Mesothelial cell of epicardium (in vitro differentiated cells): ENCODE results near the gene EDIL3. TPM values are rescaled to one million over a fixed set of nuclear protein-coding genes. Genes with fewer than 3 reads are reported as not detected.
"Not testable (repeated sequence)": the region's sequence is repeated elsewhere in the genome, so short reads cannot be mapped to it uniquely, and the experiment has no call there.

Experiments
- DNase-seq, 2 experiments: peaks; one replicate each; pipeline ENCODE4 v3.0.0; 2021; ENCODE audit warnings: low spot score in 2 of 2; ENCODE audit not compliant: unreplicated experiment in 2 of 2
- H3K27ac Mint-ChIP-seq: 2 replicates; pipeline ENCODE4 v1.8.0; 2021; ENCODE audit warnings: mixed read lengths
- H3K27me3 Mint-ChIP-seq: 2 replicates; pipeline ENCODE4 v1.8.0; 2021; ENCODE audit warnings: low read depth, mixed read lengths
- H3K36me3 Mint-ChIP-seq: 2 replicates; pipeline ENCODE4 v1.8.0; 2021; ENCODE audit warnings: mixed read lengths
- H3K4me1 Mint-ChIP-seq: 2 replicates; pipeline ENCODE4 v1.8.0; 2021; ENCODE audit warnings: mixed read lengths
- H3K4me3 Mint-ChIP-seq: 2 replicates; pipeline ENCODE4 v1.8.0; 2021; ENCODE audit warnings: mild to moderate bottlenecking, moderate library complexity, mixed read lengths
- H3K9me3 Mint-ChIP-seq: 2 replicates; pipeline ENCODE4 v1.8.0; 2021; ENCODE audit warnings: mixed read lengths
- CTCF ChIP-seq: fragments of 200-600 bp; sonication (generic); IDR thresholded peaks from one replicate; pipeline ENCODE4 v1.5.0; 2021; ENCODE audit warnings: antibody characterized with exemption; ENCODE audit not compliant: unreplicated experiment
- total RNA-seq: library from RNA; stranded (reverse); gene quantifications from 3 replicates; pipeline ENCODE4 v1.2.1, GENCODE V29; 2021

Gene EDIL3
- total RNA-seq, 1 donor from 2014 or later, result 51.3 TPM

- no peaks in the 10 kb centered on the region for H3K36me3 Mint-ChIP-seq
- H3K27me3 Mint-ChIP-seq, result no peaks in the 10 kb centered on the region
- H3K4me1 Mint-ChIP-seq, result peaks cover 21% of the 10 kb centered on the region
- H3K27ac Mint-ChIP-seq, result no peak overlapping the region
- DNase-seq, result no peak
- H3K4me3 Mint-ChIP-seq, result no peak overlapping the region
- TF ChIP-seq CTCF, result no peak
- H3K9me3 Mint-ChIP-seq, result peaks cover 9% of the 10 kb centered on the region
These were observed 78.1 kb downstream of the EDIL3 start for GRCh38 chr5:84306601-84307000.

- Mint-ChIP-seq H3K27me3 (no peaks in the 10 kb centered on the region), H3K4me3 (no peak overlapping the region), H3K9me3 (peaks cover 10% of the 10 kb centered on the region), H3K4me1 (peaks cover 23% of the 10 kb centered on the region), H3K27ac (peak overlapping the region; percentile 36), H3K36me3 (peaks cover under 1% of the 10 kb centered on the region)
- DNase-seq, result no peak
- TF ChIP-seq CTCF, result no peak
These were observed 80.1 kb downstream of the EDIL3 start for GRCh38 chr5:84304599-84304998.

GRCh38 chr5:84303315-84303714 lies 81.4 kb downstream of the EDIL3 start:
- no peak for TF ChIP-seq CTCF
- H3K27ac Mint-ChIP-seq, result no peak overlapping the region
- DNase-seq, result no peak
- no peaks in the 10 kb centered on the region for H3K27me3 Mint-ChIP-seq
- H3K4me1 Mint-ChIP-seq, result peaks cover 23% of the 10 kb centered on the region
- H3K9me3 Mint-ChIP-seq, result peaks cover 18% of the 10 kb centered on the region
- H3K36me3 Mint-ChIP-seq, result peaks cover 3% of the 10 kb centered on the region
- no peak overlapping the region for H3K4me3 Mint-ChIP-seq

DNA sequence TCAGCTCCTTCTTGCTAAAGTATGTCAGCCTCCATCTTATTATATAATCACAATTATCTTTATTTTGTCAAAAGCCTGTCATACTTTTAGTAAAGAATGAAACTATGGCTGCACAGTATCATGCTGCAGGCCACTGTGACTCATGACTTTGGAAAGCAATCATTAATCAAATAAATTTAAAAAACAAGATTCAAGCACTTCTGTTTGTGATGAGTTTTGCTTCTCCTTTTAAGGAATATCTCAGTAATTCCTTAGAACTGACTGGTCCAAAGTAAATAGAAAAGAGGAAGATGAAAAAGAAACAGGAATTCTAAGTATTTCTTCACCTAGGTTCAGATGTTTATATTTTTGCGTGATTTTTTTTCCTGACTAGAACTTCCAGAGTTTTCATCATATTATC lies 83.1 kb downstream of the EDIL3 start:
- Mint-ChIP-seq H3K4me1 (peaks cover 16% of the 10 kb centered on the region), H3K4me3 (no peak overlapping the region), H3K27ac (peak overlapping the region; percentile 62), H3K27me3 (no peaks in the 10 kb centered on the region), H3K9me3 (peaks cover 29% of the 10 kb centered on the region), H3K36me3 (peaks cover 15% of the 10 kb centered on the region)
- no peak for TF ChIP-seq CTCF
- DNase-seq, result no peak

- Mint-ChIP-seq H3K27me3 (no peaks in the 10 kb centered on the region), H3K4me1 (peaks cover 12% of the 10 kb centered on the region), H3K9me3 (peaks cover 29% of the 10 kb centered on the region), H3K4me3 (no peak overlapping the region), H3K27ac (no peak overlapping the region), H3K36me3 (peaks cover 15% of the 10 kb centered on the region)
- no peak for DNase-seq
- TF ChIP-seq CTCF, result no peak
These were observed 84.7 kb downstream of the EDIL3 start for GRCh38 chr5:84299959-84300358.

DNA sequence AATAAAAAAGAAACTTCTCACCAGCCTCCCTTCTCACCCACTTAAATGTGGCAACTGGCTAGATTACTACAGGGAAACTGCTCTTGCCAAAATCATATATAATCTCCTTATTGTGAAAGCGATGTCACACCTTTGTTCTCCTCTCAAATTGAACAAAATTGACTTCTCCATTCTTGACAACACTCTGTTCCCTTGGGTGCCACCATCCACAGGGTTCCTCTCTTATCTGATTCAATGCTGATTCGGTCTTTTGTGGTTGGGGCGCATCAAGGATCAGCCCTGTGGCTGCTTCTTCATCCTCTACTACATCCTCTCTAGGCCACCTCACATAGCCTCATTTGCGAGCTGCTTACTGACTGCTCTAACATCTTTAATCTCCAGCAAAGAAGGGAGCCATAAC lies 86.1 kb downstream of the EDIL3 start:
- TF ChIP-seq CTCF, result no peak
- no peak overlapping the region for H3K27ac Mint-ChIP-seq
- no peak overlapping the region for H3K4me3 Mint-ChIP-seq
- H3K27me3 Mint-ChIP-seq, result no peaks in the 10 kb centered on the region
- peaks cover 29% of the 10 kb centered on the region for H3K9me3 Mint-ChIP-seq
- peaks cover 4% of the 10 kb centered on the region for H3K4me1 Mint-ChIP-seq
- H3K36me3 Mint-ChIP-seq, result peaks cover 15% of the 10 kb centered on the region
- no peak for DNase-seq

DNA sequence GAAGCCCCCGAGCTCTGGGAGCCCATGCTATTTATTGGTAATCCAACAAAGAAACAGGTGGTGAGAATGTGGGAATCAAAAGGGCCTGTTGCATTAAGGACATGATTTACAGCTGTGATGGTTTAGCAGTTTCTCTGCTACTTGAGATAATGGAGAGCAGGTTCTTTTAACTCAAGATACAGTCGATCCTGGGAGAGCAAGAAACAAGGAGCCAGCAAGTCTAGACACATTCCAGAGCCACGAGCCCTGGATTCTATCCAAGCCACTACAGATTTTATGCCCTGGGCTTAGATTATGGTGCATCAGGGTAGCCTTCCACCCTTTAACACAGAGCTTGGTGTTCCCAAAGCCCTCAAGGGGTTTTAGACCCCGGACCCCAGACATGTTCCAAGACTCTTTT lies 87.0 kb downstream of the EDIL3 start:
- not testable (repeated sequence) for H3K27ac Mint-ChIP-seq, H3K4me1 Mint-ChIP-seq, DNase-seq, H3K27me3 Mint-ChIP-seq, H3K4me3 Mint-ChIP-seq
- Mint-ChIP-seq H3K9me3 (peaks cover 21% of the 10 kb centered on the region), H3K36me3 (peaks cover 15% of the 10 kb centered on the region)
